Upper lobe of left lung (tissue), 6 donors: ENCODE data around the gene TRAPPC11. TPM values are rescaled to one million over a fixed set of nuclear protein-coding genes. Genes with fewer than 3 reads are reported as not detected.

ENCODE experiments used
- ATAC-seq, 2 donors: fragments of 200-7000 bp; cut with Tn5 transposase; one replicate each; pipeline ENCODE4 v1.9.1; 2022; ENCODE audit warnings: mild to moderate bottlenecking in 2 of 2, moderate library complexity in 2 of 2; ENCODE audit not compliant: low FRiP score in 2 of 2
- DNase-seq, 2 donors: peaks; one replicate each; pipeline ENCODE4 v3.0.0-alpha.2; 2019 to 2020
- H3K27ac ChIP-seq, 4 donors: fragments of 200-600 bp; sonication (generic); one replicate each; pipeline ENCODE4 v1.5.1; 2016 to 2019
- H3K27me3 ChIP-seq, 4 donors: fragments of 200-600 bp; sonication (generic); one replicate each; pipeline ENCODE4 v1.5.1; 2017 to 2019
- H3K36me3 ChIP-seq, 4 donors: fragments of 200-600 bp; sonication (generic); one replicate each; pipeline ENCODE4 v1.5.1; 2016 to 2019
- H3K4me1 ChIP-seq, 4 donors: fragments of 200-600 bp; sonication (generic); one replicate each; pipeline ENCODE4 v1.5.1; 2018 to 2019
- H3K4me3 ChIP-seq, 4 donors: fragments of 200-600 bp; sonication (generic); one replicate each; pipeline ENCODE4 v1.5.1; 2017 to 2019; ENCODE audit warnings: mild to moderate bottlenecking in 2 of 4, moderate library complexity in 1 of 4
- H3K9me3 ChIP-seq, 4 donors: fragments of 200-600 bp; sonication (generic); one replicate each; pipeline ENCODE4 v1.5.1; 2018 to 2019
- CTCF ChIP-seq, 6 experiments: fragments of 450-650 bp in 4 of 6; fragments of 200-600 bp in 2 of 6; sonication (generic) in 2 of 6; IDR thresholded peaks; one replicate each; pipeline ENCODE4 v1.5.1; 2016 to 2019; ENCODE audit warnings: antibody characterized with exemption in 6 of 6
- EP300 ChIP-seq, 4 donors: sonication (generic); formaldehyde crosslinking; IDR thresholded peaks; one replicate each; pipeline ENCODE4 v1.5.1; 2017; ENCODE audit warnings: antibody characterized with exemption in 4 of 4, control low read depth in 2 of 4
- POLR2A ChIP-seq, 4 donors: fragments of 450-650 bp; IDR thresholded peaks; one replicate each; pipeline ENCODE4 v1.5.1; 2016 to 2017; ENCODE audit warnings: antibody characterized with exemption in 4 of 4, mild to moderate bottlenecking in 2 of 4
- POLR2AphosphoS5 ChIP-seq, 2 donors: sonication (generic); formaldehyde crosslinking; IDR thresholded peaks; one replicate each; pipeline ENCODE4 v1.5.1; 2017; ENCODE audit warnings: antibody characterized with exemption in 2 of 2
- WGBS, 2 donors: methylation state at CpG; one replicate each; pipeline ENCODE4 v1.1.5; 2017 to 2018; 5-methylcytosine and 5-hydroxymethylcytosine counted together
- total RNA-seq, 6 donors: library from RNA; depleted of rRNA in 4 of 6; stranded (reverse); fragments of >200 nt in 4 of 6; gene quantifications; one replicate each; pipeline versions ENCODE4 v1.1.0 to v1.2.1, GENCODE V29; 2016 to 2021
- donor health status: DM: no; HTN: no; CAD: no; lungs with moderate emphysema.
- donor health status: DM: no; HTN: yes; CAD: no; lungs with severe emphysema.

The TRAPPC11 gene
- total RNA-seq, 6 donors from 2014 or later: 33.0 to 73.3 (median 39.1) TPM

DNA sequence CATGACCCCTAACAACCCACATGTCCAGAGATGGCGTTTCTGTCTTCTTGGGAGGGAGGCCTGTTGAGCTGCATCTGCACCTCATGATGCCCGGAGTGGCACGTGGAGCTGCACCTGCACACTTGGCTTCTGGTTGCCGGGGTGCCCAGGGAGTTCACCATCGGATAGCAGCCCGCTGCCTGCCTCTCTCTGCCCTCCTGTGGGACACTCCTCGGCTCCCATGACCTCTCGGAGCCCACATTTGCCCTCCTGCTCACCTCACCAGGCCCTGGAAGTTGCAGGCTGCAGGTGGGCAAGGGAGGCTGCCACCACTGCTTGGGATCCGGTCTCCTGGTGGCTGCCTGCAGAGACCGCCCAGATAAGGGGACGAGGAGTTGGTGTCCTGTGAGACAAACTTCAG, 74.1 kb downstream of the TRAPPC11 start:
- ATAC-seq (no peak), DNase-seq (peak in 1 of 2 donors; percentile 47)
- TF ChIP-seq CTCF (IDR thresholded peaks at IDR 0.05) (no peak), POLR2AphosphoS5 (IDR thresholded peaks at IDR 0.05) (no peak), POLR2A (IDR thresholded peaks at IDR 0.05) (no peak), EP300 (IDR thresholded peaks at IDR 0.05) (no peak)
- 90 to 91% methylated on average over 4 to 8 of the region's 11 CpGs for WGBS, 2 donors
- H3K27ac ChIP-seq: no peak overlapping the region
- H3K4me3 ChIP-seq: no peak overlapping the region
- H3K36me3 ChIP-seq: no peaks in the 10 kb centered on the region
- H3K4me1 ChIP-seq: peaks cover 0 to 7% (median 0%) of the 10 kb centered on the region in 4 donors
- H3K27me3 ChIP-seq: no peaks in the 10 kb centered on the region
- H3K9me3 ChIP-seq: no peaks in the 10 kb centered on the region

DNA sequence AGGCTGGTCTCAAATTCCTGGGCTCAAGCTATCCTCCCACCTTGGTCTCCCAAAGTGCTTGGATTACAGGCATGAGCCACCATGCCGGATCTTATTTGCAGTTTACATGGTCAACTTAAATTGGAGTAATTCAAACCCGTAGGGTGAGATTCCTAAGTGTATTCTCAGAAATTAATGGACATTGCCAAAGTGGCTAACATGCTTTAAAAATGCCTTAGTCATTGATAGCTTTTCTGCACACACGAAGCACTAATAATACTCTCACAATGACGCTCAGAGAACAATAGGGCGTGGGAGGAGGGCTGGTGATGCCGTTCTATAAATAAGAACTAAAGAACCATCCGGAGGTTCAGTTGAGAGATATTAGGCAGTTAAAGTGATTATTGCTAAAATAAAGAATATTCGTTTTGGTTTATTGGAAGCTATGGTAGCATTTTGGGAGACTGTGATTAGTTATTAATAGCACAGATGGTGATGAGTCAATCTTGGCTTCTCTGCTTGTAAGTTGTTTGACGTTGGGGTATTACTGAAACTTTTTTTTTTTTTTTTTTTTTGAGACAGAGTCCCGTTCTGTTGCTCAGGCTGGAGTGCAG, 79.1 kb downstream of the TRAPPC11 start:
- no peak overlapping the region for H3K27ac ChIP-seq
- DNase-seq (no peak), ATAC-seq (no peak)
- TF ChIP-seq CTCF (IDR thresholded peaks at IDR 0.05) (no peak), POLR2AphosphoS5 (IDR thresholded peaks at IDR 0.05) (no peak), EP300 (IDR thresholded peaks at IDR 0.05) (no peak)
- no peaks in the 10 kb centered on the region for H3K27me3 ChIP-seq
- H3K4me3 ChIP-seq: no peak overlapping the region
- no peaks in the 10 kb centered on the region for H3K36me3 ChIP-seq
- WGBS, 2 donors: 40 to 49% methylated on average over 10 of the region's 10 CpGs
- H3K4me1 ChIP-seq: no peaks in the 10 kb centered on the region
- no peaks in the 10 kb centered on the region for H3K9me3 ChIP-seq

DNA sequence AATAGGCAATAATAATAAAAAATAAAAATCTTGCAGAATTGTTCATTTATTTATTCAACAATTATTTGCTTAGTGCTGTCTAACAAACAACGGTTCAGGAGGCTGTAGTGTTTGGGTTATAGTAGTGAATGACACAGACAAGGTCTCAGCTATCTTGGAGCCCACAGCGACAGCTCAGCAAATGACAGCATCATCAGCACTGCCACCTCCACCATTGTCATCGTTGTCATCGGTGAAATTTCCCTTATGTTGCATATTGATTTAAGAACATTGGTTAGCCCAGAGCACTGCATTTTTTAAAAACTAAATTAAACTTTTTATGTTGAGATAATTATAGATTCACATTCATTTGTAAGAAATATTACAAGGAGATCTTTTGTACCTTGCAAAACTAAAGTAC, 79.9 kb downstream of the TRAPPC11 start:
- Histone ChIP-seq H3K27me3 (no peaks in the 10 kb centered on the region), H3K4me3 (no peak overlapping the region), H3K27ac (no peak overlapping the region), H3K9me3 (no peaks in the 10 kb centered on the region), H3K4me1 (no peaks in the 10 kb centered on the region), H3K36me3 (no peaks in the 10 kb centered on the region)
- ATAC-seq (no peak), DNase-seq (no peak)
- 84 to 94% methylated on average over 4 of the region's 4 CpGs for WGBS, 2 donors
- no peak for TF ChIP-seq EP300 (IDR thresholded peaks at IDR 0.05)
- TF ChIP-seq CTCF (IDR thresholded peaks at IDR 0.05): no peak
- TF ChIP-seq POLR2AphosphoS5 (IDR thresholded peaks at IDR 0.05): no peak
- TF ChIP-seq POLR2A (IDR thresholded peaks at IDR 0.05): no peak

DNA sequence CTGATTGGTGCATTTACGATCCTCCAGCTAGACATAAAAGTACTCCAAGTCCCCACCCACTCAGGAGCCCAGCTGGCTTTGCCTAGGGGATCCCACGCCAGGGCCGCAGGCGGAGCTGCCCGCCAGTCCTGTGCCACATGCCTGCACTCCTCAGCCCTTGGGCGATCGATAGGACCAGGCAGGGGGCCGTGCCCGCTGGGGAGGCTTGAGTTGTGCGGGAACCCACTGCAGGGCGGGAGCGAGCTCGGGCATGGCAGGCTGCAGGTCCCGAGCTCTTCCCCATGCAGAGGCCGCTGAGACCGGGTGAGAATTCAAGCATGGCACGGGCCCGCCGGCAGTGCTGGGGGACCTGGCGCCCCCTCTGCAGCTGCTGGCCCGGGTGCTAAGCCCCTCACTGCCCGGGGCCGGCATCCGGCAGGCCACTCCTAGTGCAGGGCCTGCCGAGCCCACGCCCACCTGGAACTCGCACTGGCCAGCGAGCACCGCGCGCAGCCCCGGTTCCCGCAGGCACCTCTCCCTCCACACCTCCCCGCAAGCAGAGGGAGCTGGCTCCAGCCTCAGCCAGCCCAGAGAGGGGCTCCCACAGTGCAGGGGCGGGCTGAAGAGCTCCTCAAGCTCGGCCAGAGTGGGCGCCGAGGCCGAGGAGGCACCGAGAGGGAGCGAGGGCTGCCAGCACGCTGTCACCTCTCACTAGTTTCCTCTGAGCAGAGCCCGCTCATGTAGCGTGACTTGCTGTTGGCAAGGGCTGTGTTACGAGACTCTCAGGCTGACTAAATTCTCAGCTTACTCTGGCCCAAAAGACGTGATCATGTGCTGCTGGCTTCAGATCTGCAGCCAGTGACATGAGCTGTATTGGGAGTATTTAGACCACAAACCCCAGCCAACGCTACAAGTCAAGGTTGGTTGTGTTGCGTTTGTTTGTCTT, 87.5 kb downstream of the TRAPPC11 start:
- Histone ChIP-seq H3K27ac (no peak overlapping the region), H3K27me3 (no peaks in the 10 kb centered on the region), H3K9me3 (no peaks in the 10 kb centered on the region), H3K4me3 (no peak overlapping the region), H3K4me1 (no peaks in the 10 kb centered on the region), H3K36me3 (no peaks in the 10 kb centered on the region)
- TF ChIP-seq POLR2AphosphoS5 (IDR thresholded peaks at IDR 0.05) (no peak), EP300 (IDR thresholded peaks at IDR 0.05) (no peak), POLR2A (IDR thresholded peaks at IDR 0.05) (no peak), CTCF (IDR thresholded peaks at IDR 0.05) (no peak)
- DNase-seq (peak in 1 of 2 donors; percentile 74), ATAC-seq (peak in 1 of 2 donors; percentile 65)
- WGBS, 2 donors: 86 to 93% methylated on average over 12 to 36 of the region's 48 CpGs
